Lower leg skin (tissue), 4 donors: ENCODE data around the gene TESK2. TPM values are rescaled to one million over a fixed set of nuclear protein-coding genes. Genes with fewer than 3 reads are reported as not detected.

Experiments used
- DNase-seq, 2 donors: peaks; one replicate each; pipeline ENCODE4 v3.0.0-alpha.2; 2019; ENCODE audit warnings: low spot score in 2 of 2
- H3K4me3 ChIP-seq: fragments of 200-600 bp; sonication (generic); 2 replicates; pipeline ENCODE4 v1.5.1; 2017; ENCODE audit warnings: mild to moderate bottlenecking, low read depth; ENCODE audit not compliant: poor library complexity, severe bottlenecking
- POLR2A ChIP-seq, 2 donors: fragments of 450-650 bp; IDR thresholded peaks; one replicate each; pipeline ENCODE4 v1.6.1; 2016 to 2017; ENCODE audit warnings: antibody characterized with exemption in 2 of 2, mild to moderate bottlenecking in 1 of 2, moderate library complexity in 1 of 2
- WGBS, 2 donors: methylation state at CpG; one replicate each; pipeline ENCODE4 v1.1.5; 2018; 5-methylcytosine and 5-hydroxymethylcytosine counted together
- intact Hi-C: fragments of 100-400 bp; cut with DNase I; formaldehyde crosslinking; loops from one replicate; pipeline ENCODE4 v1.15.0; 2023; ENCODE audit warnings: low total_unique reads
- total RNA-seq, 4 donors: library from RNA; depleted of rRNA; stranded (reverse); fragments of >200 nt; gene quantifications; one replicate each; pipeline ENCODE4 v1.1.0, GENCODE V29; 2016
- TF ChIP-seq, protein P1 (sequence below), 3 donors: fragments of 450-650 bp; IDR thresholded peaks; one replicate each; pipeline ENCODE4 v1.5.1; 2016; ENCODE audit warnings: antibody characterized with exemption in 3 of 3, mild to moderate bottlenecking in 3 of 3, moderate library complexity in 2 of 3

Gene TESK2
- total RNA-seq, 4 donors from 2014 or later, result 16.9 to 23.8 (median 20.0) TPM

DNA sequence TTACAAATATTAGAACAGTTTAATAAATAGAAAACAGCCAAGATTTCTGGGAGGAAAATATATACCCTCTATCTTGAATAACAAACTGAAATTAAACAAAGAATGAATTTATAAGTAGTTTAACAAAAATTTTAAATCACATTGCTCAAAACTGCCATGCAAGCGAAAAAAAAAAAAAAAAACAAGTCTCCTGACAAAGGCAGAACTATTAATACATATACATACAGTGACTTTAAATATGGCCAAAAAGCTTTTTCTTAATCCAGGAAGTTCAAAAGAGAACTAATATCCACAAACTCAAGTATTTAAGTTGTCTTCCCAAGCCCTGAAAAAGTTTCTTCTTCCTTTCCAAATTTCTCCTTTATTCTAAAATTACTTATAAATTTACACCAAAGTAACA, 87.2 kb downstream of the TESK2 start:
- H3K4me3 ChIP-seq, result no peak overlapping the region
- no peak for DNase-seq
- no peak for TF ChIP-seq POLR2A (IDR thresholded peaks at IDR 0.05)
- TF ChIP-seq, protein P1, sequence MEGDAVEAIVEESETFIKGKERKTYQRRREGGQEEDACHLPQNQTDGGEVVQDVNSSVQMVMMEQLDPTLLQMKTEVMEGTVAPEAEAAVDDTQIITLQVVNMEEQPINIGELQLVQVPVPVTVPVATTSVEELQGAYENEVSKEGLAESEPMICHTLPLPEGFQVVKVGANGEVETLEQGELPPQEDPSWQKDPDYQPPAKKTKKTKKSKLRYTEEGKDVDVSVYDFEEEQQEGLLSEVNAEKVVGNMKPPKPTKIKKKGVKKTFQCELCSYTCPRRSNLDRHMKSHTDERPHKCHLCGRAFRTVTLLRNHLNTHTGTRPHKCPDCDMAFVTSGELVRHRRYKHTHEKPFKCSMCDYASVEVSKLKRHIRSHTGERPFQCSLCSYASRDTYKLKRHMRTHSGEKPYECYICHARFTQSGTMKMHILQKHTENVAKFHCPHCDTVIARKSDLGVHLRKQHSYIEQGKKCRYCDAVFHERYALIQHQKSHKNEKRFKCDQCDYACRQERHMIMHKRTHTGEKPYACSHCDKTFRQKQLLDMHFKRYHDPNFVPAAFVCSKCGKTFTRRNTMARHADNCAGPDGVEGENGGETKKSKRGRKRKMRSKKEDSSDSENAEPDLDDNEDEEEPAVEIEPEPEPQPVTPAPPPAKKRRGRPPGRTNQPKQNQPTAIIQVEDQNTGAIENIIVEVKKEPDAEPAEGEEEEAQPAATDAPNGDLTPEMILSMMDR (IDR thresholded peaks at IDR 0.05), result no peak
- intact Hi-C loops, result no loop called here
- 58 to 60% methylated on average over 1 of the region's 1 CpG for WGBS, 2 donors

DNA sequence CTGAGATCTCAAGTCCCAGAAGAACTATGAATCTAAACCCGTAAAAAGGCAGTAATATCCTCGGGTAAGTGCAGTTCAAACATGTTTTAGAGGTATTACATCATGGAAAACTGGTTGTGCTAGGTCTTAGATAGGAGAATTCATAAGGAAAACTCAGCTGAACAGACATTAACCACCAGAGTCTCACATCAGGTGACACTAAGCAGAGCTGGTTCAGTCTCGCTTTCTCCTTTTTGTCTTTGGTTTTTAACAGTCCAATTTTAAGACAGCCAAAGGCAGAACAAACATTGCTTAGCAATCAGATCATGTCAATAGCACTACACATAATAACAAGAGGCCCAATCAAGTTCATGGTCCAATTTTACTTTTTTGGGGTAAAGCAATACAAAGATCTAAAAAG, 87.7 kb downstream of the TESK2 start:
- TF ChIP-seq, protein P1 (IDR thresholded peaks at IDR 0.05), result no peak
- no peak for TF ChIP-seq POLR2A (IDR thresholded peaks at IDR 0.05)
- DNase-seq, result no peak
- WGBS, 2 donors, result 29 to 65% methylated on average over 3 of the region's 3 CpGs
- intact Hi-C loops, result no loop called here
- no peak overlapping the region for H3K4me3 ChIP-seq

DNA sequence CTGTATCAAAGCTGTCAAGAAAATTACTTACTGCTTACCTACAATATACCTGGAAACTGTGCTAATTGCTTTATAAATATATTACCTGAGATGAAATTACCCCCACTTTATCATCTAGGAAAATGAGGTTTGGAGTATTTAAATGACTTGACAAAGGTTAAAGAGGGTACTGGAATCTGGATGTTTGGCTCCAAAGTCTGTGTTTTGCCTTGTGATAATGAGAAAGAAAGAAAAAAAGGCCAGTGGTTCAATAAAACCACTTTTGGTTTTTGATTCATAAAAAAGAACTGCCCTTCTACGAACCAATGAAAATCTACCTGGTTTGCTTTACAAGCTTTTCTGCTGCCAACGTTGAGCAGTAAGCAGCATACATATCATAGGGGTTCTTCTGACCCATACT, 89.4 kb downstream of the TESK2 start:
- 57 to 59% methylated on average over 2 of the region's 2 CpGs for WGBS, 2 donors
- DNase-seq, result no peak
- TF ChIP-seq, protein P1 (IDR thresholded peaks at IDR 0.05), result no peak
- no peak for TF ChIP-seq POLR2A (IDR thresholded peaks at IDR 0.05)
- H3K4me3 ChIP-seq, result no peak overlapping the region
- intact Hi-C loops, result no loop called here

DNA sequence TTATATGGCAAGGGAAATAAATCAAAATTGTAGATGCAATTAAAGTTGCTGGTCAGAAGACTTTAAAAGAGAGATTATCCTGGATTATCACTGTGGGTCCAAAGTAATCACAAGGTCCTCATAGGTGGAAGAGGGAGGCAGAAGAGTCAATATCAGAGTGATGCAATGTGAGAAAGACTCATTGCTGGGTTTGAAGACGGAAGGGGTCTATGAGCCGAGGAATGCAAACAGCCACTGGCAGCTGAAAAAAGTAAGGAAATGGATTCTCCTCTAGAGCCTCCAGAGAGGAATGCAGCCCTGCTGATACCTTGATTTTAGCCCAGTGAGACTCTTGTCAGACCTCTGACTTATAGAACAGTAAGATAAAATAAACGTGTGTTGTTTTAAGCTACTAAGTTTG, 90.9 kb downstream of the TESK2 start:
- intact Hi-C loops, result no loop called here
- no peak for DNase-seq
- H3K4me3 ChIP-seq, result no peak overlapping the region
- TF ChIP-seq POLR2A (IDR thresholded peaks at IDR 0.05), result no peak
- TF ChIP-seq, protein P1 (IDR thresholded peaks at IDR 0.05), result no peak
- WGBS, 2 donors, result 82% methylated on average over 3 of the region's 3 CpGs

DNA sequence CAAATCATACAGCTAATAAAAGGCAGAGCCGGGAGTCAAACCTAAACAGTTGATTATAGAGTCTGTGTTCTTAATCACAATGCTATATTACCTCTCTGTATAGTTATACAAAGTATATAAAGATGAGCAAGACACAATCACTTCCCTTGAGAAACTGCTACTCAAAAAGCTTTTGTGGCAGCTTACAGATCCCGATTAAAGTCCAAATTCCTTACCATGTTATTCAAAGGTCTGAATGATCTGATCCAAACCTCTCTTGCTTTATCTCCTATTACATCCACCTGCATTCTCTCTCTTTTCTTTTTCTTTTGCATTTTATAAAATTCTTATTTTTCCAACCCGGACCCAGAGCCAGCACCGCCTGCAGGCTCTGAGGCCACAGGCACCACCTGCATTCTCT, 93.7 kb downstream of the TESK2 start:
- intact Hi-C loops, result no loop called here
- no peak overlapping the region for H3K4me3 ChIP-seq
- 94% methylated on average over 4 of the region's 4 CpGs for WGBS, 2 donors
- DNase-seq, result no peak
- TF ChIP-seq, protein P1 (IDR thresholded peaks at IDR 0.05), result no peak
- no peak for TF ChIP-seq POLR2A (IDR thresholded peaks at IDR 0.05)

DNA sequence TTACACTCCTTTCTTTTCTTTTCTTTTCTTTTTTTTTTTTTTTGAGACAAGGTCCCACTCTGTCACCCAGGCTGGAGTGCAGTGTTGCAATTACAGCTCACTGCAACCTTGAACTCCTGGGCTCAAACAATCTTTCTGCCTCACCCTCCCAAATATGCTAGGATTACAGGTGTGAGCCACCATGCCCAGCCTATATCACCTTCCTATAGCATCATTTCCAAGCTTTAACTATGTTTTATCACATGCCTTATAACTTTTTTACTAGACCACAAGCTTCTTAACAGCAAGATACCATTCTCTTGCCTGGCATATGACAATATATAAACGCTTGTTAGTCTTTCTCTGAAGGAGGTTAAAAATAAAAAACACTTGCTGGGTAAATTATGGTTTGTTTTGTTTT, 95.4 kb downstream of the TESK2 start:
- no peak overlapping the region for H3K4me3 ChIP-seq
- intact Hi-C loops, result no loop called here
- TF ChIP-seq, protein P1 (IDR thresholded peaks at IDR 0.05), result no peak
- TF ChIP-seq POLR2A (IDR thresholded peaks at IDR 0.05), result no peak
- no peak for DNase-seq
- WGBS, 2 donors, result 92 to 94% methylated on average over 1 of the region's 1 CpG
